ENCODE data around the gene RAD1.
"Not testable (repeated sequence)": the region's sequence is repeated elsewhere in the genome, so short reads cannot be mapped to it uniquely, and the experiment has no call there.

RAD1 gene

DNA sequence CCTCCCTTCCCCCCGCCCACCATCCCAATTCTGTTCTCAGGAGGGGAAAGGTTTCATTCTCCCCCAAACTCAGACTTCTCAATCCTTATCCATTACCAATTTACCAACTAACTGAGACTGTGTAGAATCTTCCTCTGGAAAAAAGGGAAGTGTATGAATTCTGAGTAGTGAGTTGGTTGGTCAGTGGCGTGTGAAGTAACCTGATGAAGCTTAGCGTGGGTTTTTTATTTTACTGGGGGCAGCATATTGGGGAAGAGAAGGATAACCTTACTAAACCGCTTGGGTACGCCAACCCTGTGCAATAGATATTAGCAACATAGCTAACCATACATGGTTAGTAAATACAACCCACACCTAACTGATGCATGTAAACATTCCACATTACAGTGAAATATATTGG, 13.0 kb upstream of the RAD1 start:
- Histone ChIP-seq H3K27me3 (replicated peaks in 2 of 5; ENCODE audit: control insufficient read depth in 4 of 5, insufficient read depth in 5 of 5, low read length in 4 of 5) (no peaks in the 10 kb centered on the region), H3K4me3 (ENCODE audit: control insufficient read depth in 1 of 7, extremely low read depth in 1 of 7, insufficient read depth in 4 of 7, low read depth in 2 of 7, low read length in 6 of 7) (peak overlapping the region in 3 of 7 experiments; percentile 74 to 85 (median 84)), H3K4me1 (ENCODE audit: control extremely low read depth in 1 of 4, control insufficient read depth in 4 of 4, insufficient read depth in 4 of 4, low read length in 3 of 4) (peaks cover 8 to 25% (median 17%) of the 10 kb centered on the region in 4 experiments), H3K27ac (ENCODE audit: insufficient read depth in 1 of 2, low read depth in 1 of 2, low read length in 2 of 2, poor library complexity in 1 of 2, severe bottlenecking in 2 of 2) (no peak overlapping the region), H3K36me3 (ENCODE audit: control insufficient read depth in 4 of 4, insufficient read depth in 4 of 4, low read length in 3 of 4) (peaks cover 5 to 40% (median 19%) of the 10 kb centered on the region in 4 experiments), H3K9me3 (ENCODE audit: control extremely low read depth in 1 of 5, control insufficient read depth in 4 of 5, insufficient read depth in 2 of 5, low read depth in 1 of 5, low read length in 4 of 5) (no peaks in the 10 kb centered on the region)
- ChIA-PET POLR2A (no interaction called here), CTCF (interaction anchor here (2.4 kb wide), 1 partner anchor 11 kb away, joined by 8 read pairs; no protein-coding TSS in a partner anchor)
- no CpG with 5 or more reads among the region's 5 CpGs for WGBS (ENCODE audit: insufficient coverage)
- peak in 2 of 3 donors; percentile 9 to 12 for DNase-seq

DNA sequence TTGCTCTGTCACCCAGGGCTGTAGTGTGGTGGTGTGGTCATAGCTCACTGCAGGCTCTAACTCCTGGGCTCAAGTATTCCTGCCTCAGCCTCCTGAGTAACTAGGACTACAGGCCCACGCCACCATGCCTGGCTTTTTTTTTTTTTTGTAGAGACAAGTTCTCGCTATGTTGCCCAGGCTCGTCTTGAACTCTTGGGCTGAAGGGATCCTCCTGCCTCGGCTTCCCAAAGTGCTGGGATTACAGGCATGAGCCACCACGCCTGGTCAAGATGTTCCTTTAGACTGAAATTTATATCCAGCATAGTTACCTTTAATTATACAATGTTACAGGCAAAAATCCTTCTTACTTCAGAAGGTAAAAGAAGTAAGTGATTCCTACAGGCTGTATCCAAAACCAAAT, 12.5 kb upstream of the RAD1 start:
- Histone ChIP-seq H3K4me3 (ENCODE audit: control insufficient read depth in 1 of 7, extremely low read depth in 1 of 7, insufficient read depth in 4 of 7, low read depth in 2 of 7, low read length in 6 of 7) (no peak overlapping the region), H3K27me3 (replicated peaks in 2 of 5; ENCODE audit: control insufficient read depth in 4 of 5, insufficient read depth in 5 of 5, low read length in 4 of 5) (no peaks in the 10 kb centered on the region), H3K27ac (ENCODE audit: insufficient read depth in 1 of 2, low read depth in 1 of 2, low read length in 2 of 2, poor library complexity in 1 of 2, severe bottlenecking in 2 of 2) (no peak overlapping the region), H3K4me1 (ENCODE audit: control extremely low read depth in 1 of 4, control insufficient read depth in 4 of 4, insufficient read depth in 4 of 4, low read length in 3 of 4) (peaks cover 8 to 25% (median 17%) of the 10 kb centered on the region in 4 experiments), H3K9me3 (ENCODE audit: control extremely low read depth in 1 of 5, control insufficient read depth in 4 of 5, insufficient read depth in 2 of 5, low read depth in 1 of 5, low read length in 4 of 5) (no peaks in the 10 kb centered on the region), H3K36me3 (ENCODE audit: control insufficient read depth in 4 of 4, insufficient read depth in 4 of 4, low read length in 3 of 4) (peaks cover 6 to 44% (median 23%) of the 10 kb centered on the region in 4 experiments)
- WGBS (ENCODE audit: insufficient coverage) = 100% methylated on average over 1 of the region's 5 CpGs
- no peak for DNase-seq
- POLR2A ChIA-PET = no interaction called here
- CTCF ChIA-PET = interaction anchor here (2.4 kb wide), 1 partner anchor 11 kb away, joined by 8 read pairs; no protein-coding TSS in a partner anchor

DNA sequence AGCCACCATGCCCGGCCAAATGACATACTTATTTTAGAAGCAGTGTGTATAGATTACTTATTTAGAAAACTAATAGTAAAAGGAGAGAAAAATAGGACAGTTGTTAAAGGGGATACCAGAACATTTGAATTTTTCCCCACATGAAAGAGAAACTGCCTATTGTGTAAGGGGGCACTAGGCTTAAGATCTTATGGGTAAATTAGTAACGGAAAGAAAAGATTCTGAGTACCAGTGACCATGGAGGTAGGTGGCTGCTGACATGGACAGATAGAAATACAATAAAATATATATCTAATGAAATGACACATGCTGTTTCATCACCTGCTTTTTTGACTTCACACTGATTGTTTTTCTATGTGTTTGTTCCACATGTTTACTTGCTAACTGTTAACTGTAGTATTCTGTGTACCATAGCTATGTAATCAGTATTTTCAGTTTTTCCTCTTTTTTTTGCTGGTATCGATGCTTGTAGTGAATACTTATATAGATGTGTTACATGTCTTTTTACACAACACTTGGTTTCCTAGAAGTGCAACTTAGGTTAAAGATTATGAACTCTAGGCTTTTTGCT, 11.1 kb upstream of the RAD1 start:
- H3K4me3 ChIP-seq (ENCODE audit: control insufficient read depth in 1 of 7, extremely low read depth in 1 of 7, insufficient read depth in 4 of 7, low read depth in 2 of 7, low read length in 6 of 7) = no peak overlapping the region
- peaks cover 8 to 23% (median 15%) of the 10 kb centered on the region in 4 experiments for H3K4me1 ChIP-seq (ENCODE audit: control extremely low read depth in 1 of 4, control insufficient read depth in 4 of 4, insufficient read depth in 4 of 4, low read length in 3 of 4)
- WGBS (ENCODE audit: insufficient coverage) = no CpG with 5 or more reads among the region's 3 CpGs
- H3K27me3 ChIP-seq (replicated peaks in 2 of 5; ENCODE audit: control insufficient read depth in 4 of 5, insufficient read depth in 5 of 5, low read length in 4 of 5) = no peaks in the 10 kb centered on the region
- DNase-seq = no peak
- POLR2A ChIA-PET = no interaction called here
- no peaks in the 10 kb centered on the region for H3K9me3 ChIP-seq (ENCODE audit: control extremely low read depth in 1 of 5, control insufficient read depth in 4 of 5, insufficient read depth in 2 of 5, low read depth in 1 of 5, low read length in 4 of 5)
- CTCF ChIA-PET = no interaction called here
- H3K27ac ChIP-seq (ENCODE audit: insufficient read depth in 1 of 2, low read depth in 1 of 2, low read length in 2 of 2, poor library complexity in 1 of 2, severe bottlenecking in 2 of 2) = no peak overlapping the region
- H3K36me3 ChIP-seq (ENCODE audit: control insufficient read depth in 4 of 4, insufficient read depth in 4 of 4, low read length in 3 of 4) = peaks cover 9 to 54% (median 27%) of the 10 kb centered on the region in 4 experiments

DNA sequence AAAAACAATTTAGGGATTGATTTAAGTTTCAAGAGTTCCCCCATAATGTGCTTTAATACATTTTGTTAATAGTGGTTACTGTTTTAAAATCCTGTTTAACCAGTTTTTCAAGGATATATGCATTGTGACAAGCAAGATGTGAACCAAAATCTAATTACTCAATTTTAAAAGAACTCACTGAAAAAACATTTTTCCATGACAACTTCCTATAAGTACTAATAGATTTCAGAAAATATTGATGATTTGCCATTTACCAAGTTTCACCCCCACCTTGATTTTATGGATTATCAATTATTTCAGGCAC, 9.1 kb upstream of the RAD1 start:
- peaks cover 9 to 73% (median 32%) of the 10 kb centered on the region in 4 experiments for H3K36me3 ChIP-seq (ENCODE audit: control insufficient read depth in 4 of 4, insufficient read depth in 4 of 4, low read length in 3 of 4)
- no peaks in the 10 kb centered on the region for H3K9me3 ChIP-seq (ENCODE audit: control extremely low read depth in 1 of 5, control insufficient read depth in 4 of 5, insufficient read depth in 2 of 5, low read depth in 1 of 5, low read length in 4 of 5)
- peaks cover 6 to 10% (median 7%) of the 10 kb centered on the region in 4 experiments for H3K4me1 ChIP-seq (ENCODE audit: control extremely low read depth in 1 of 4, control insufficient read depth in 4 of 4, insufficient read depth in 4 of 4, low read length in 3 of 4)
- DNase-seq = no peak
- H3K27ac ChIP-seq (ENCODE audit: insufficient read depth in 1 of 2, low read depth in 1 of 2, low read length in 2 of 2, poor library complexity in 1 of 2, severe bottlenecking in 2 of 2) = peak overlapping the region in 1 of 2 experiments; percentile 55
- POLR2A ChIA-PET = no interaction called here
- no peak overlapping the region for H3K4me3 ChIP-seq (ENCODE audit: control insufficient read depth in 1 of 7, extremely low read depth in 1 of 7, insufficient read depth in 4 of 7, low read depth in 2 of 7, low read length in 6 of 7)
- H3K27me3 ChIP-seq (replicated peaks in 2 of 5; ENCODE audit: control insufficient read depth in 4 of 5, insufficient read depth in 5 of 5, low read length in 4 of 5) = no peaks in the 10 kb centered on the region
- CTCF ChIA-PET = interaction anchor here (0.9 to 1.6 kb wide), 2 partner anchors 9 to 26 kb away, joined by 4 to 5 read pairs; partner anchors contain the start of genes BRIX1 and RAD1

DNA sequence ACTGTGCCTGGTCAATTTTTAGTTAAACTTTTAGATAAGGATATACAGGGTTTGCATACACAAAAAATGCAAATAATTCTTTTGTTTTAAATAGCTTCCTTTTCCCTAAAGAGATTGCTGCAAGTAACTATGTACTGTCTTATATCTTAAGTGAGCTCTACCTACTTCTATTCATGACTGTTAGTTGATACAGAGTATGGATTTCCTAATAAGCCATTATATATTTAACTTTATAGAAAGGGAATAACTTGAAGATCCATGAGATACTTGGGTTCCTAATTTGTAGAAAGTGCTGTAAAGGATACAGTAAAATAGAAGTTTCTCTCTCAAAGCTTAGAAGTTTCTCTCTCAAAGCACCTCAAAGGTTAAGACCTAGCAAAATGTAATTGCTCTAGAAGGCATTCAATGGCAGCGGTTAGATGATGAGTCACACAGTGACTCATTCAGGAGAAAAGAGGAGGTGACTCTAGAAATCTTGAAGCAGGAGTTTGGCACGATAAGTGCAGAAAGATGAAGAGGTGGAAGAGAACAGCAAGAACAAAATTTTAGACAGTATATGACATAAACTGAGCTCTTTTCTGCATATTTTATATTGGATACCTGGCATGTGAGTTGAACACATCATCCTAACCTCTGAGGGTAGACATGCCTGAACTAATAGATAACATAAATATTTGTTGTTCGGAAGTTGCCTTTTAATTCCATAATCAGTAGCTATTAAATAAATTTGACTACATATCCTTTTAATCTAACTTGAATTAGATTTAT, 8.6 kb upstream of the RAD1 start:
- Histone ChIP-seq H3K4me1 (ENCODE audit: control extremely low read depth in 1 of 4, control insufficient read depth in 4 of 4, insufficient read depth in 4 of 4, low read length in 3 of 4) (peaks cover 4 to 8% (median 5%) of the 10 kb centered on the region in 4 experiments), H3K27me3 (replicated peaks in 2 of 5; ENCODE audit: control insufficient read depth in 4 of 5, insufficient read depth in 5 of 5, low read length in 4 of 5) (no peaks in the 10 kb centered on the region), H3K9me3 (ENCODE audit: control extremely low read depth in 1 of 5, control insufficient read depth in 4 of 5, insufficient read depth in 2 of 5, low read depth in 1 of 5, low read length in 4 of 5) (no peaks in the 10 kb centered on the region), H3K4me3 (ENCODE audit: control insufficient read depth in 1 of 7, extremely low read depth in 1 of 7, insufficient read depth in 4 of 7, low read depth in 2 of 7, low read length in 6 of 7) (no peak overlapping the region), H3K27ac (ENCODE audit: insufficient read depth in 1 of 2, low read depth in 1 of 2, low read length in 2 of 2, poor library complexity in 1 of 2, severe bottlenecking in 2 of 2) (peak overlapping the region in 1 of 2 experiments; percentile 55), H3K36me3 (ENCODE audit: control insufficient read depth in 4 of 4, insufficient read depth in 4 of 4, low read length in 3 of 4) (peaks cover 9 to 74% (median 32%) of the 10 kb centered on the region in 4 experiments)
- ChIA-PET CTCF (interaction anchor here (0.9 to 1.6 kb wide), 2 partner anchors 8 to 26 kb away, joined by 4 to 5 read pairs; partner anchors contain the start of genes BRIX1 and RAD1), POLR2A (no interaction called here)
- WGBS (ENCODE audit: insufficient coverage) = 71% methylated on average over 1 of the region's 3 CpGs
- DNase-seq = peak; percentile 30 to 70 (median 67)

DNA sequence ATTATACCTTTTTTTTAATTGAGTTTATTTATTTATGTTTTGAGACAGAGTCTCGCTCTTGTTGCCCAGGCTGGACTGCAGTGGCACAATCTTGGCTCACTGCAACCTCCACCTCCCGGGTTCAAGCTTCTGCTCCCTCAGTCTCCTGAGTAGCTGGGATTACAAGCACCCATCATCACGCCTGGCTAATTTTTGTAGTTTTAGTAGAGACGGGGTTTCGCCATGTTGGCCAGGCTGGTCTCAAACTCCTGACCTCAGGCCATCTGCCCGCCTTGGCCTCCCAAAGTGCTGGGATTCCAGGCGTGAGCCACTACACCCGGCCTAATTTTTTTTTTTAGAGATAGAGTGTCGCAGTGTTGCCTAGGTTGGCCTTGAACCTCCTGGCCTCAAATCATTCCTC, 8.0 kb upstream of the RAD1 start:
- CTCF ChIA-PET = interaction anchor here (1.6 kb wide), 1 partner anchor 8 kb away, joined by 5 read pairs; the partner anchor contains the start of genes BRIX1 and RAD1
- H3K4me1 ChIP-seq (ENCODE audit: control extremely low read depth in 1 of 4, control insufficient read depth in 4 of 4, insufficient read depth in 4 of 4, low read length in 3 of 4); H3K4me3 ChIP-seq (ENCODE audit: control insufficient read depth in 1 of 7, extremely low read depth in 1 of 7, insufficient read depth in 4 of 7, low read depth in 2 of 7, low read length in 6 of 7); H3K27me3 ChIP-seq (replicated peaks in 2 of 5; ENCODE audit: control insufficient read depth in 4 of 5, insufficient read depth in 5 of 5, low read length in 4 of 5); POLR2A ChIA-PET; DNase-seq; H3K9me3 ChIP-seq (ENCODE audit: control extremely low read depth in 1 of 5, control insufficient read depth in 4 of 5, insufficient read depth in 2 of 5, low read depth in 1 of 5, low read length in 4 of 5): not testable (repeated sequence)
- H3K36me3 ChIP-seq (ENCODE audit: control insufficient read depth in 4 of 4, insufficient read depth in 4 of 4, low read length in 3 of 4) = peaks cover 9 to 79% (median 34%) of the 10 kb centered on the region in 4 experiments
- WGBS (ENCODE audit: insufficient coverage) = 97% methylated on average over 5 of the region's 9 CpGs
- H3K27ac ChIP-seq (ENCODE audit: insufficient read depth in 1 of 2, low read depth in 1 of 2, low read length in 2 of 2, poor library complexity in 1 of 2, severe bottlenecking in 2 of 2) = peak overlapping the region in 1 of 2 experiments; percentile 55

DNA sequence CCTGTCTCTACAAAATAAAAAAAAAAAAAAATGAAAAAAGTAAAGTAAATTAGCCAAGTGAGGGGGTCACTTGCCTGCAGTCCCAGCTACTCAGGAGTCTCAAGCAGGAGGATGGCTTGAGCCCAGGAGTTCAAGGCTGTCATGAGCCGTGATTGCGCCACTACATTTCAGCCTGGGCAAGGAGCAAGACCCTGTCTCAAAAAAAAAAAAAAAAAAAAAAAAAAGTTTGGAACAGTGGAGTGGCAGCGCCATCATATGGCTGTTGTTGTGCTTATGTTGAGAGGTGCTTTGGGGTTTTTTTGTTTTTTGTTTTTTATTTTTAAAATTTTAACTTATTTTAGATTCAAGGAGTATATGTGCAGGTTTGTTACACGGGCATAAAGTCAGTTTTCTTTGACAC, 3.8 kb upstream of the RAD1 start:
- CTCF ChIA-PET = interaction anchor here (0.7 kb wide), 1 partner anchor 433 kb away, joined by 4 read pairs; no protein-coding TSS in a partner anchor
- DNase-seq = peak in 2 of 3 donors; percentile 47 to 58
- peaks cover 3 to 52% (median 22%) of the 10 kb centered on the region in 4 experiments for H3K36me3 ChIP-seq (ENCODE audit: control insufficient read depth in 4 of 4, insufficient read depth in 4 of 4, low read length in 3 of 4)

More for the DNA sequence above, 3.8 kb upstream of the RAD1 start:
- no peak overlapping the region for H3K4me3 ChIP-seq (ENCODE audit: control insufficient read depth in 1 of 7, extremely low read depth in 1 of 7, insufficient read depth in 4 of 7, low read depth in 2 of 7, low read length in 6 of 7)
- H3K27me3 ChIP-seq (replicated peaks in 2 of 5; ENCODE audit: control insufficient read depth in 4 of 5, insufficient read depth in 5 of 5, low read length in 4 of 5) = no peaks in the 10 kb centered on the region
- no peaks in the 10 kb centered on the region for H3K9me3 ChIP-seq (ENCODE audit: control extremely low read depth in 1 of 5, control insufficient read depth in 4 of 5, insufficient read depth in 2 of 5, low read depth in 1 of 5, low read length in 4 of 5)
- no CpG with 5 or more reads among the region's 4 CpGs for whole genome bisulfite sequencing (ENCODE audit: insufficient coverage)
- POLR2A ChIA-PET = no interaction called here
- H3K27ac ChIP-seq (ENCODE audit: insufficient read depth in 1 of 2, low read depth in 1 of 2, low read length in 2 of 2, poor library complexity in 1 of 2, severe bottlenecking in 2 of 2) = no peak overlapping the region
- peaks cover 17 to 26% (median 21%) of the 10 kb centered on the region in 4 experiments for H3K4me1 ChIP-seq (ENCODE audit: control extremely low read depth in 1 of 4, control insufficient read depth in 4 of 4, insufficient read depth in 4 of 4, low read length in 3 of 4)

All from common myeloid progenitor, CD34-positive (primary cell).